ENCODE measurements around the gene VEPH1.

DNA sequence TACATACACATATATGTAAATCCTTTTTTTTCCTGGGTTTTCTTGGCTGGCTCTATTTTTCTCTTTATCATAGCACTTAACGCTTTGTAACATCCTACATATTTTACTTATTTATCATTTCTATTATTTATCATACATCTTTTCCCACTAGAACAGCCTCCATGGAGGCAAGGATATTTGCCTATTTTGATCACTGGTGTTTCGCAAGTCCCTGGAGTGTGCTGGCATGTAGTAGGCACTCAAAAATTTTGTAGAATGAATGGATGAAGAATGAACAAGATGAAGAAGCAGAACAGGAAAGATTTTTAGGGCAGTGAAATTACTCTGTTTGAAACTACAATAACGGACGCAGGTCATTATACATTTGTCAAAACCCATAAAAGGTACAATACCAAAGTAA lies 149.6 kb downstream of the VEPH1 start:
- TF ChIP-seq POLR2AphosphoS5 (IDR thresholded peaks at IDR 0.05; ENCODE audit: low read depth) (no peak), GABPA (IDR thresholded peaks at IDR 0.05; ENCODE audit: low read depth) (no peak), SPI1 (IDR thresholded peaks at IDR 0.05; ENCODE audit: borderline replicate concordance, low read depth) (no peak)
- TF ChIP-seq, protein P1, sequence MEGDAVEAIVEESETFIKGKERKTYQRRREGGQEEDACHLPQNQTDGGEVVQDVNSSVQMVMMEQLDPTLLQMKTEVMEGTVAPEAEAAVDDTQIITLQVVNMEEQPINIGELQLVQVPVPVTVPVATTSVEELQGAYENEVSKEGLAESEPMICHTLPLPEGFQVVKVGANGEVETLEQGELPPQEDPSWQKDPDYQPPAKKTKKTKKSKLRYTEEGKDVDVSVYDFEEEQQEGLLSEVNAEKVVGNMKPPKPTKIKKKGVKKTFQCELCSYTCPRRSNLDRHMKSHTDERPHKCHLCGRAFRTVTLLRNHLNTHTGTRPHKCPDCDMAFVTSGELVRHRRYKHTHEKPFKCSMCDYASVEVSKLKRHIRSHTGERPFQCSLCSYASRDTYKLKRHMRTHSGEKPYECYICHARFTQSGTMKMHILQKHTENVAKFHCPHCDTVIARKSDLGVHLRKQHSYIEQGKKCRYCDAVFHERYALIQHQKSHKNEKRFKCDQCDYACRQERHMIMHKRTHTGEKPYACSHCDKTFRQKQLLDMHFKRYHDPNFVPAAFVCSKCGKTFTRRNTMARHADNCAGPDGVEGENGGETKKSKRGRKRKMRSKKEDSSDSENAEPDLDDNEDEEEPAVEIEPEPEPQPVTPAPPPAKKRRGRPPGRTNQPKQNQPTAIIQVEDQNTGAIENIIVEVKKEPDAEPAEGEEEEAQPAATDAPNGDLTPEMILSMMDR (IDR thresholded peaks at IDR 0.05; ENCODE audit: insufficient read depth, low read length): no peak
- TF ChIP-seq, protein P2, sequence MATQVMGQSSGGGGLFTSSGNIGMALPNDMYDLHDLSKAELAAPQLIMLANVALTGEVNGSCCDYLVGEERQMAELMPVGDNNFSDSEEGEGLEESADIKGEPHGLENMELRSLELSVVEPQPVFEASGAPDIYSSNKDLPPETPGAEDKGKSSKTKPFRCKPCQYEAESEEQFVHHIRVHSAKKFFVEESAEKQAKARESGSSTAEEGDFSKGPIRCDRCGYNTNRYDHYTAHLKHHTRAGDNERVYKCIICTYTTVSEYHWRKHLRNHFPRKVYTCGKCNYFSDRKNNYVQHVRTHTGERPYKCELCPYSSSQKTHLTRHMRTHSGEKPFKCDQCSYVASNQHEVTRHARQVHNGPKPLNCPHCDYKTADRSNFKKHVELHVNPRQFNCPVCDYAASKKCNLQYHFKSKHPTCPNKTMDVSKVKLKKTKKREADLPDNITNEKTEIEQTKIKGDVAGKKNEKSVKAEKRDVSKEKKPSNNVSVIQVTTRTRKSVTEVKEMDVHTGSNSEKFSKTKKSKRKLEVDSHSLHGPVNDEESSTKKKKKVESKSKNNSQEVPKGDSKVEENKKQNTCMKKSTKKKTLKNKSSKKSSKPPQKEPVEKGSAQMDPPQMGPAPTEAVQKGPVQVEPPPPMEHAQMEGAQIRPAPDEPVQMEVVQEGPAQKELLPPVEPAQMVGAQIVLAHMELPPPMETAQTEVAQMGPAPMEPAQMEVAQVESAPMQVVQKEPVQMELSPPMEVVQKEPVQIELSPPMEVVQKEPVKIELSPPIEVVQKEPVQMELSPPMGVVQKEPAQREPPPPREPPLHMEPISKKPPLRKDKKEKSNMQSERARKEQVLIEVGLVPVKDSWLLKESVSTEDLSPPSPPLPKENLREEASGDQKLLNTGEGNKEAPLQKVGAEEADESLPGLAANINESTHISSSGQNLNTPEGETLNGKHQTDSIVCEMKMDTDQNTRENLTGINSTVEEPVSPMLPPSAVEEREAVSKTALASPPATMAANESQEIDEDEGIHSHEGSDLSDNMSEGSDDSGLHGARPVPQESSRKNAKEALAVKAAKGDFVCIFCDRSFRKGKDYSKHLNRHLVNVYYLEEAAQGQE (IDR thresholded peaks at IDR 0.05; ENCODE audit: insufficient replicate concordance, low read depth): no peak
